GM12873 (cell line): ENCODE data around the gene GRAMD2A.

Experiments
- TF ChIP-seq, protein P1 (sequence below): IDR thresholded peaks from 2 replicates; pipeline ENCODE4 v1.5.1; 2012; ENCODE audit warnings: low read depth, mild to moderate bottlenecking, moderate library complexity, low read length, control low read depth; ENCODE audit not compliant: insufficient read depth; ENCODE audit errors: missing control alignments

Gene GRAMD2A

DNA sequence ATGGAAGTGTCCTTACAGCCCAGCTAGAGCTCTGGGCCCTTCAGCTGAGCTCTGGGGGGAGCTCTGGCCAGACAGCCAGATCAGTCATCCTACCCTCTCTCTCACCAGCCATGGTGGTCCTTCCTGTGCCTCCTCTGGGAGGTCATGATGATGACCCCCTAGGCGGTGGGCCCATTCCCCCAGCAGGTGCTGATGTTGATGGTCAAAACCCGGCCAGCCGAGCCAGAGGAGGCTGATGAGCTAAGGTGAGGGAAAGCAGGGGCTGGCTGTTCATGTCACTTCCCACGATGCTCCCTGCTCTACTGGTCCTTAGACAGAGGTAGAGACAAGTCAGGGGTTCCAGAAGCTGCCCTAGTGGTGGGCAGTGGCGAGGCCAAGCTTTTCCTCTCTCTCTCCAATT lies 35.0 kb downstream of the GRAMD2A start:
- TF ChIP-seq, protein P1, sequence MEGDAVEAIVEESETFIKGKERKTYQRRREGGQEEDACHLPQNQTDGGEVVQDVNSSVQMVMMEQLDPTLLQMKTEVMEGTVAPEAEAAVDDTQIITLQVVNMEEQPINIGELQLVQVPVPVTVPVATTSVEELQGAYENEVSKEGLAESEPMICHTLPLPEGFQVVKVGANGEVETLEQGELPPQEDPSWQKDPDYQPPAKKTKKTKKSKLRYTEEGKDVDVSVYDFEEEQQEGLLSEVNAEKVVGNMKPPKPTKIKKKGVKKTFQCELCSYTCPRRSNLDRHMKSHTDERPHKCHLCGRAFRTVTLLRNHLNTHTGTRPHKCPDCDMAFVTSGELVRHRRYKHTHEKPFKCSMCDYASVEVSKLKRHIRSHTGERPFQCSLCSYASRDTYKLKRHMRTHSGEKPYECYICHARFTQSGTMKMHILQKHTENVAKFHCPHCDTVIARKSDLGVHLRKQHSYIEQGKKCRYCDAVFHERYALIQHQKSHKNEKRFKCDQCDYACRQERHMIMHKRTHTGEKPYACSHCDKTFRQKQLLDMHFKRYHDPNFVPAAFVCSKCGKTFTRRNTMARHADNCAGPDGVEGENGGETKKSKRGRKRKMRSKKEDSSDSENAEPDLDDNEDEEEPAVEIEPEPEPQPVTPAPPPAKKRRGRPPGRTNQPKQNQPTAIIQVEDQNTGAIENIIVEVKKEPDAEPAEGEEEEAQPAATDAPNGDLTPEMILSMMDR = peak; percentile 3

DNA sequence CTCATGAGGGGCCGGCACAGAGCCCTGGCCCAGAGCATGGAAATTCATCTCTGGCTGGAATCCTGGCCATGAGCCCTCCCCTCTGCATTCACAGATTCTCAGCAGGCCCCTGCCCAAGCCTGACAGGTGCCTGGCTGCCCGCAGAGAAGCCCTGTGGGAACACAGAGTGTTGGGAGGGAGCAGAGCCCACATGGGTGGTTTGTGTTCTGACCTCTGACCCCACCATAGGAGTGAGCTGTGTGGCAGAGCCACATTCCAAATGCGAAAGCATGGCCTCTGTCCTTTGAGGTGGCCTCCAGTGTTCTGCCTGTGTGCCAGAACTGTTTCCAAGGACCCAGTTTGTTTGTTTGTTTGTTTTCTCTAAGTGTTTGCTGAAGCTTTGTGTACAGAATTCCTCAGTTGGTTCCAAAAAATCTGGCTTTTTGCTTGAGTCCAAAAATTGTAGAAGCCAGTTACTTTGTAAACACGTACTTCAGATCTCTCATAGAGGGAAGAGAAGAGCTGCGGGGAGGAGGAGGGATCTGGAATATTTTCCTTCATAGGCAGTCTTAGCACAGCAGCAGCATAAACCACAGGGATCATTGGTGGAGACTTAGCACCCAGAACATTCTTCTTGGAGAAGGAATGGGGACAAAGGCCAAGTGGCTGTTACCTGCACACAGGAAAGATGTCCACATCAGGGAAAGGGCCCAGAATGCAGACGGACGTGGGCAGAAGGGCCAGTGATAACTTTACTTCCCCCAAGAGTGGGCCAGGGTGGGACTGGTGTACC lies 36.0 kb downstream of the GRAMD2A start:
- TF ChIP-seq, protein P1 = no peak

DNA sequence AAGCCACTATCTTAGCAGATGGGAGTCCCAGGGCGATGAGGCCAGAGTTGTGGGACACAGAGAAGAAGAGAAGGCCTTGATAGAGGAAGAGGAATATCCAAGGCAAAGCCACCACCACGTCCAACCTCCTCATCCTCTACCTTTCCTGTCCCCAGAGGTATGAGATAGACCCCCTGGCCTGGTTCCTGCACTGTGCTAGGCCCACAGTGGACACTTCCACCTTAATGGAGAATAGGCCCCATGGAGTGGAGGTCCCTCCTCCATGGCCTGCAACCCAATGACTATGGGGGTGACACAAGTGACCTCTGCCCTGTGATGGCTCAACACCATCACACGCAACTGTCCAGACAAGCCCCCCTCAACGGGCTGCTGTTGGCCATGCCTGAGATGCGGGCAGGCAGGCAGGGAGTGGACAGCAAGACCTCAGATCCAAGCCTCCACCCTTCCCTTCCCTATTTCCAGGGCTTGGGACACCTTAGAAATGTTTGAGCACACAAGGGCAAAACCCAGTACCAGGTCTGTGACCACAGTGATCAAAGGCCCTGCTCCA lies 36.8 kb downstream of the GRAMD2A start:
- TF ChIP-seq, protein P1 = no peak

DNA sequence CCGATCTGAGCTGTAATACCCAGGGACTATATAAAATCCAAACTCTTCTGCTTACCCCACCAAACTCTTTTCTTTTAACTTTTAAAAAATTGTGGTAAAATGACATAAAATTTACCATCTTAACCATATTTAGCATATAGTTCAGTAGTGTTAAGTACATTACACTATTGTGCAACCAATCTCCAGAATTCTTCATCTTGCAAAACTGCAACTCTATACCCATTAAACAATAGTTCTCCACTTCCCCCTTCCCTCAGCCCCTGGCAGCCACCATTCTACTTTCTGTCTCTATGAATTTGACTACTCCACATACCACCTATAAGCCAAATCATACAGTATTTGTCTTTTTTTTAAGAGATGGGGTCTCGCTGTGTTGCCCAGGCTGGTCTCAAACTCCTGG lies 40.7 kb downstream of the GRAMD2A start:
- TF ChIP-seq, protein P1 = no peak

DNA sequence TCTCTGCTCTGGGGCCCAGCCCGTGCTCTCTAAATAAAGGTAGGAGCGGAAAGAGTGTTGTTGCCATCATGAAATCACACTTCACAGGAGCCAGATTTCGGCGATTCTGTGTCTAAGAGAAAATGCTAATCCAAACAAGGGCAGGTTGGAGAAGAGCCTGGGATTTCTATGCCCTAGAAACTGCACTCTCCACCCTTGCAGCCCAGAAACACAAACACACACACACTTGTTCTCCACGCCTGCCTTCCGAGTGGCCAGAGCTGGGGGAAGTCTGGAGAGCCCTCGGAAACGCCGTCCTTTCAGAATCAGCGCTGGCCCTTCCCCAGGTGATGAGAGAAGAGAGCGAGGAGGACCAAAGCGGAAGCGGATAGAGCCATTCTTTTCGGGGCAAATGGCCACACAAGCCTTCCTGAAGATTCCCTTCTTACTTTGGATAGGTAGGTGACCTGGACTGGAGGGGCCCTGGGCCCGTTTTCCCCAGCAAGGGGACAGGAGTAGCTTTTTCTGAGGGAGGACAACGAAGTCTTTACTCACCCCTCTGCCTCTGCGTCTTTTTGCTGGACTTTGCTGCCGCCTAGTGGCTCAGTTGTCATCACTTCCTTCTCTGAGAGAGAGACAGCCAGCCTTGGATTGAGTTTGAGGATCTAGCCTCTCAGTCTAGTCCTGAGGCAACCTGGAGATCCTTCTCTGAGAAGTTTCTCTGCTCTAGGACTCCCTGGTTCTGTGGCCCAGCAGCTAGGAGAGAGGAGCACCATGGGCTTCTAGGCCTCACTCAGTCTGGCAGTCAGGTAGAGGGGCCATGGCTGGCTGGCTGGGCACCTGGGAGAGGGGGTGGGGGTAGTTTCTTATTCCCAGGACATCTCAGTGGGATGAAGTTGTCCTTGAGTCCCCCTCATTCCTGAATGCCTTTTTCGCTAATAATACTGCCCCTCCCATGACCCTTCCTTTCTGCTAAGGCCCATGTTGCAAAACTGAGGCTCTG lies 41.7 kb downstream of the GRAMD2A start:
- TF ChIP-seq, protein P1 = peak; percentile 97

DNA sequence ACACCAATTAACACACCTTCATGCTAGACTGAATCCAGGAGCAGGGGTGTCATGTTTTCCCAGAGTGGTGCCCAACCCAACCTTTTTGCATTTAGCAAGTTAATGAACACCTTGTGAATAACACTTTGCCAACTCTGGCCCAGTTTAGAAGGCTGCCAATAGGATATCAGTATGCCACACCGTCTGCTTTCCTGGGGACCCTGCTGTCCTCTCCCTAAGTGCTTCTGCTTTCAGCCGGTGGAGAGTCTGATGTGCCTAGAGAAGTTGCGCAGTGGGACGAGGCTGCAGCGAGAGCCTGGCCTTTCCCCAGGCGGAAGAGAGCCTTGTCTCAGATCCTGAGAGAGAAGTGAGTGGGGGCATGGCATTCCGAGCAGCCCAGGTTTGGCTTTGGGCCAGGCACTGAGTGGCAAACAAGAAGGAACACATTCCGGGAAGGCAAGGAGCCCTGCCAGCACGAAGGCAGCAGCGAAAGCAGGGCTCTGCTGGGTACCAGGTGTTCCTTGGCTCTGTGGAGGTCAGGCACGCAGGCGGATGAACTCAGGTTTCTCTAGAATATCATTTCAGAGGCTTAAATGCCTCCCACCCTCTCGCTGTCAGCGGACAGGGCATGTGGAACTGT lies 42.5 kb downstream of the GRAMD2A start:
- TF ChIP-seq, protein P1 = no peak
